Esophagus muscularis mucosa (tissue), 4 donors: ENCODE data around the gene MAST4. TPM values are rescaled to one million over a fixed set of nuclear protein-coding genes. Genes with fewer than 3 reads are reported as not detected.

Experiments used
- DNase-seq: peaks from one replicate; pipeline ENCODE4 v3.0.0-alpha.2; 2017; ENCODE audit errors: extremely low spot score
- H3K27ac ChIP-seq, 4 donors: fragments of 200-600 bp; sonication (generic); replicated peaks in 1 of 4; 1 replicate in 3 of 4; 2 replicates in 1 of 4; pipeline ENCODE4 v1.5.1; 2016 to 2019; ENCODE audit warnings: mild to moderate bottlenecking in 1 of 4
- H3K27me3 ChIP-seq, 4 donors: fragments of 200-600 bp; sonication (generic); one replicate each; pipeline versions ENCODE4 v1.5.1 to v1.6.0; 2016 to 2019
- H3K36me3 ChIP-seq, 4 donors: fragments of 200-600 bp; sonication (generic); one replicate each; pipeline ENCODE4 v1.5.1; 2016 to 2019
- H3K4me1 ChIP-seq, 4 donors: fragments of 200-600 bp; sonication (generic); one replicate each; pipeline ENCODE4 v1.5.1; 2016 to 2019
- H3K4me3 ChIP-seq, 4 donors: fragments of 200-600 bp; sonication (generic); 1 replicate in 2 of 4; 2 replicates in 2 of 4; pipeline ENCODE4 v1.5.1; 2016 to 2019; ENCODE audit warnings: mild to moderate bottlenecking in 4 of 4, moderate library complexity in 1 of 4
- H3K9me3 ChIP-seq, 4 donors: fragments of 200-600 bp; sonication (generic); 1 replicate in 3 of 4; 2 replicates in 1 of 4; pipeline ENCODE4 v1.5.1; 2016 to 2019
- EP300 ChIP-seq: sonication (generic); formaldehyde crosslinking; IDR thresholded peaks from one replicate; pipeline ENCODE4 v1.6.1; 2017; ENCODE audit warnings: antibody characterized with exemption
- POLR2A ChIP-seq: fragments of 450-650 bp; IDR thresholded peaks from one replicate; pipeline ENCODE4 v1.6.1; 2017; ENCODE audit warnings: antibody characterized with exemption, moderate library complexity, mild to moderate bottlenecking, low read depth
- POLR2AphosphoS5 ChIP-seq, 2 donors: sonication (generic); formaldehyde crosslinking; IDR thresholded peaks; one replicate each; pipeline ENCODE4 v1.6.1; 2017; ENCODE audit warnings: antibody characterized with exemption in 2 of 2
- WGBS: methylation state at CpG from one replicate; pipeline ENCODE4 v1.1.5; 2018; 5-methylcytosine and 5-hydroxymethylcytosine counted together
- intact Hi-C: fragments of 100-400 bp; cut with DNase I; formaldehyde crosslinking; loops from one replicate; pipeline ENCODE4 v1.15.1; 2023
- total RNA-seq, 4 donors: library from RNA; depleted of rRNA; stranded (reverse); fragments of >200 nt; gene quantifications; one replicate each; pipeline versions ENCODE4 v1.1.0 to v1.2.1, GENCODE V29; 2016
- TF ChIP-seq, protein P1 (sequence below), 3 experiments: fragments of 200-600 bp in 2 of 3; fragments of 450-650 bp in 1 of 3; sonication (generic) in 2 of 3; IDR thresholded peaks; one replicate each; pipeline ENCODE4 v1.5.1; 2017 to 2019; ENCODE audit warnings: antibody characterized with exemption in 3 of 3, mild to moderate bottlenecking in 2 of 3, moderate library complexity in 1 of 3

Gene MAST4
- total RNA-seq, 4 donors from 2014 or later: 26.2 to 39.7 (median 35.8) TPM

GRCh38 chr5:66608501-66608900 lies 12.3 kb downstream of the MAST4 start:
- TF ChIP-seq POLR2A (no peak), EP300 (no peak), POLR2AphosphoS5 (IDR thresholded peaks at IDR 0.05) (no peak)
- TF ChIP-seq, protein P1, sequence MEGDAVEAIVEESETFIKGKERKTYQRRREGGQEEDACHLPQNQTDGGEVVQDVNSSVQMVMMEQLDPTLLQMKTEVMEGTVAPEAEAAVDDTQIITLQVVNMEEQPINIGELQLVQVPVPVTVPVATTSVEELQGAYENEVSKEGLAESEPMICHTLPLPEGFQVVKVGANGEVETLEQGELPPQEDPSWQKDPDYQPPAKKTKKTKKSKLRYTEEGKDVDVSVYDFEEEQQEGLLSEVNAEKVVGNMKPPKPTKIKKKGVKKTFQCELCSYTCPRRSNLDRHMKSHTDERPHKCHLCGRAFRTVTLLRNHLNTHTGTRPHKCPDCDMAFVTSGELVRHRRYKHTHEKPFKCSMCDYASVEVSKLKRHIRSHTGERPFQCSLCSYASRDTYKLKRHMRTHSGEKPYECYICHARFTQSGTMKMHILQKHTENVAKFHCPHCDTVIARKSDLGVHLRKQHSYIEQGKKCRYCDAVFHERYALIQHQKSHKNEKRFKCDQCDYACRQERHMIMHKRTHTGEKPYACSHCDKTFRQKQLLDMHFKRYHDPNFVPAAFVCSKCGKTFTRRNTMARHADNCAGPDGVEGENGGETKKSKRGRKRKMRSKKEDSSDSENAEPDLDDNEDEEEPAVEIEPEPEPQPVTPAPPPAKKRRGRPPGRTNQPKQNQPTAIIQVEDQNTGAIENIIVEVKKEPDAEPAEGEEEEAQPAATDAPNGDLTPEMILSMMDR (IDR thresholded peaks at IDR 0.05): no peak
- H3K4me3 ChIP-seq: no peak overlapping the region
- peaks cover 0 to 3% (median 0%) of the 10 kb centered on the region in 4 donors for H3K27me3 ChIP-seq
- H3K36me3 ChIP-seq: no peaks in the 10 kb centered on the region
- H3K27ac ChIP-seq: no peak overlapping the region
- DNase-seq: no peak
- 90% methylated on average over 6 of the region's 6 CpGs for WGBS
- no peaks in the 10 kb centered on the region for H3K4me1 ChIP-seq
- H3K9me3 ChIP-seq: no peaks in the 10 kb centered on the region
- intact Hi-C loops: no loop called here

DNA sequence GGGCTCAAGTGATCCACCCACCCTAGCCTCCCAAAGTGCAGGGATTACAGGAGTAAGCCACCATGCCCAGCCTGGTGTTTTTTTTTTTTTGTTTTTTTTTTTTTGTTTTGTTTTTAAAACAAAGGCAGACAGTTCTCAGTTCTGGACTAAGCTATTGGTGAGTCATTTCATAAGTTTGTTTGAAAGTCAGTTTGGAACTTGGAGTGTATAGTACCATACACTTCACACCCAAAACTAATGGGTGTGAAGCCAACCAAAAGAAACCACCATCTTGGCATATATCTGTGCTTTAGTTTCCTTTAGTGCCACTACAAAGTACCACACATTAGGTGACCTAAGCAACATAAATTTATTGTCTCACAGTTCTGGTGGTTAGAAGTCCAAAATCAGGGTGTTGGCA lies 13.4 kb downstream of the MAST4 start:
- H3K27ac ChIP-seq: no peak overlapping the region
- no peaks in the 10 kb centered on the region for H3K27me3 ChIP-seq
- no peaks in the 10 kb centered on the region for H3K4me1 ChIP-seq
- DNase-seq: no peak
- H3K36me3 ChIP-seq: no peaks in the 10 kb centered on the region
- TF ChIP-seq POLR2A (no peak), POLR2AphosphoS5 (IDR thresholded peaks at IDR 0.05) (no peak), EP300 (no peak)
- TF ChIP-seq, protein P1 (IDR thresholded peaks at IDR 0.05): no peak
- intact Hi-C loops: no loop called here
- H3K9me3 ChIP-seq: no peaks in the 10 kb centered on the region
- no peak overlapping the region for H3K4me3 ChIP-seq

DNA sequence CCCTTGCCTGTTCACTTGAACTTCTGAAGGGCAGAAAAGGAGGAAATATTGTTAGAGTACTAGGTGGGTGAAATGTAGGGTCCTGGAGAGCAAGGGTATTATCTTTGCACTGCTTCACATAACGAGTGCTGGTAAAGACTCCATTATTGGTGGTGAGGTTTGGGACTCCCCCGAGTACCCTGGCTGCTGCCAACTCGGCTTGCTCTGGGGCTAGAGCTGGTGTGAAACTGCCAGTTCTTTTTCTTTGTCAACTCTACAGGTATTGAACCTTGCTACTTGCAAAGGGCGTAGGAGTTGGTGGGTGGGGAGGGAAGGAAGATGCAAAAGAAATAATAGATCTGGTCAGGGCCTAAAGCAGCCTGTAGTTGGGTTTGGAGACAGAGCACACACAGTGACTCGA lies 16.0 kb downstream of the MAST4 start:
- no peak for TF ChIP-seq EP300
- TF ChIP-seq POLR2A: no peak
- TF ChIP-seq, protein P1 (IDR thresholded peaks at IDR 0.05): no peak
- Histone ChIP-seq H3K27me3 (no peaks in the 10 kb centered on the region), H3K27ac (no peak overlapping the region), H3K36me3 (no peaks in the 10 kb centered on the region), H3K4me3 (no peak overlapping the region), H3K9me3 (no peaks in the 10 kb centered on the region), H3K4me1 (no peaks in the 10 kb centered on the region)
- intact Hi-C loops: no loop called here
- WGBS: 75% methylated on average over 5 of the region's 5 CpGs
- no peak for DNase-seq

- Histone ChIP-seq H3K36me3 (no peaks in the 10 kb centered on the region), H3K9me3 (no peaks in the 10 kb centered on the region), H3K4me3 (no peak overlapping the region), H3K27ac (no peak overlapping the region), H3K4me1 (peaks cover 0 to 5% (median 0%) of the 10 kb centered on the region in 4 donors), H3K27me3 (no peaks in the 10 kb centered on the region)
- intact Hi-C loops: no loop called here
- no peak for DNase-seq
- WGBS: 60% methylated on average over 1 of the region's 3 CpGs
- TF ChIP-seq POLR2A (no peak), POLR2AphosphoS5 (IDR thresholded peaks at IDR 0.05) (no peak), EP300 (no peak)
- TF ChIP-seq, protein P1 (IDR thresholded peaks at IDR 0.05): no peak
Measured at GRCh38 chr5:66615136-66615535, 18.9 kb downstream of the MAST4 start.

- H3K27ac ChIP-seq: no peak overlapping the region
- no peak for DNase-seq
- no peaks in the 10 kb centered on the region for H3K27me3 ChIP-seq
- H3K9me3 ChIP-seq: no peaks in the 10 kb centered on the region
- 88% methylated on average over 4 of the region's 4 CpGs for WGBS
- no peak overlapping the region for H3K4me3 ChIP-seq
- no peak for TF ChIP-seq POLR2A
- TF ChIP-seq, protein P1 (IDR thresholded peaks at IDR 0.05): no peak
- no peak for TF ChIP-seq EP300
- no peak for TF ChIP-seq POLR2AphosphoS5 (IDR thresholded peaks at IDR 0.05)
- intact Hi-C loops: no loop called here
- H3K4me1 ChIP-seq: peaks cover 0 to 10% (median 0%) of the 10 kb centered on the region in 4 donors
- no peaks in the 10 kb centered on the region for H3K36me3 ChIP-seq
Measured at GRCh38 chr5:66615894-66616293, 19.7 kb downstream of the MAST4 start.
